HL-60 (cell line): Measurements from ENCODE around the gene FERMT3.

ENCODE experiments used
- DNase-seq, 2 experiments: peaks; one replicate each; pipeline ENCODE4 v3.0.0-alpha.2; 2010 to 2020; ENCODE audit warnings: low read depth in 1 of 2, low spot score in 1 of 2
- H3K27ac ChIP-seq: fragments of 250-450 bp; sonication (Bioruptor Pico); replicated peaks from 2 replicates; pipeline ENCODE4 v1.5.1; 2020; ENCODE audit warnings: mild to moderate bottlenecking, moderate library complexity
- H3K27me3 ChIP-seq: fragments of 250-450 bp; sonication (Bioruptor Pico); 2 replicates; pipeline ENCODE4 v1.5.1; 2021; ENCODE audit warnings: mild to moderate bottlenecking, moderate library complexity; ENCODE audit not compliant: insufficient read depth, poor library complexity, severe bottlenecking
- H3K4me3 ChIP-seq: replicated peaks from 2 replicates; pipeline ENCODE4 v1.5.1; 2011; ENCODE audit warnings: mild to moderate bottlenecking, control low read depth, low read length; ENCODE audit not compliant: insufficient read depth
- GABPA ChIP-seq: IDR thresholded peaks from 2 replicates; pipeline ENCODE4 v1.6.1; 2012; ENCODE audit warnings: low read depth
- POLR2AphosphoS5 ChIP-seq: IDR thresholded peaks from 2 replicates; pipeline ENCODE4 v1.6.1; 2012; ENCODE audit warnings: low read depth
- SPI1 ChIP-seq: IDR thresholded peaks from 2 replicates; pipeline ENCODE4 v1.6.1; 2012; ENCODE audit warnings: low read depth, mild to moderate bottlenecking, borderline replicate concordance
- TF ChIP-seq, protein P1 (sequence below): IDR thresholded peaks from one replicate; pipeline ENCODE4 v1.5.1; 2011; ENCODE audit warnings: low read length, control low read depth, inconsistent platforms; ENCODE audit not compliant: insufficient read depth
- TF ChIP-seq, protein P2 (sequence below): IDR thresholded peaks from 2 replicates; pipeline ENCODE4 v1.6.1; 2012; ENCODE audit warnings: low read depth; ENCODE audit not compliant: insufficient replicate concordance

FERMT3 gene

GRCh38 chr11:64219354-64219684 is 12.8 kb downstream of the FERMT3 start:
- H3K27me3 ChIP-seq = no peaks in the 10 kb centered on the region
- DNase-seq = no peak
- no peak overlapping the region for H3K27ac ChIP-seq
- no peak overlapping the region for H3K4me3 ChIP-seq
- no peak for TF ChIP-seq POLR2AphosphoS5
- TF ChIP-seq SPI1 = no peak
- TF ChIP-seq, protein P1, sequence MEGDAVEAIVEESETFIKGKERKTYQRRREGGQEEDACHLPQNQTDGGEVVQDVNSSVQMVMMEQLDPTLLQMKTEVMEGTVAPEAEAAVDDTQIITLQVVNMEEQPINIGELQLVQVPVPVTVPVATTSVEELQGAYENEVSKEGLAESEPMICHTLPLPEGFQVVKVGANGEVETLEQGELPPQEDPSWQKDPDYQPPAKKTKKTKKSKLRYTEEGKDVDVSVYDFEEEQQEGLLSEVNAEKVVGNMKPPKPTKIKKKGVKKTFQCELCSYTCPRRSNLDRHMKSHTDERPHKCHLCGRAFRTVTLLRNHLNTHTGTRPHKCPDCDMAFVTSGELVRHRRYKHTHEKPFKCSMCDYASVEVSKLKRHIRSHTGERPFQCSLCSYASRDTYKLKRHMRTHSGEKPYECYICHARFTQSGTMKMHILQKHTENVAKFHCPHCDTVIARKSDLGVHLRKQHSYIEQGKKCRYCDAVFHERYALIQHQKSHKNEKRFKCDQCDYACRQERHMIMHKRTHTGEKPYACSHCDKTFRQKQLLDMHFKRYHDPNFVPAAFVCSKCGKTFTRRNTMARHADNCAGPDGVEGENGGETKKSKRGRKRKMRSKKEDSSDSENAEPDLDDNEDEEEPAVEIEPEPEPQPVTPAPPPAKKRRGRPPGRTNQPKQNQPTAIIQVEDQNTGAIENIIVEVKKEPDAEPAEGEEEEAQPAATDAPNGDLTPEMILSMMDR = no peak
- TF ChIP-seq, protein P2, sequence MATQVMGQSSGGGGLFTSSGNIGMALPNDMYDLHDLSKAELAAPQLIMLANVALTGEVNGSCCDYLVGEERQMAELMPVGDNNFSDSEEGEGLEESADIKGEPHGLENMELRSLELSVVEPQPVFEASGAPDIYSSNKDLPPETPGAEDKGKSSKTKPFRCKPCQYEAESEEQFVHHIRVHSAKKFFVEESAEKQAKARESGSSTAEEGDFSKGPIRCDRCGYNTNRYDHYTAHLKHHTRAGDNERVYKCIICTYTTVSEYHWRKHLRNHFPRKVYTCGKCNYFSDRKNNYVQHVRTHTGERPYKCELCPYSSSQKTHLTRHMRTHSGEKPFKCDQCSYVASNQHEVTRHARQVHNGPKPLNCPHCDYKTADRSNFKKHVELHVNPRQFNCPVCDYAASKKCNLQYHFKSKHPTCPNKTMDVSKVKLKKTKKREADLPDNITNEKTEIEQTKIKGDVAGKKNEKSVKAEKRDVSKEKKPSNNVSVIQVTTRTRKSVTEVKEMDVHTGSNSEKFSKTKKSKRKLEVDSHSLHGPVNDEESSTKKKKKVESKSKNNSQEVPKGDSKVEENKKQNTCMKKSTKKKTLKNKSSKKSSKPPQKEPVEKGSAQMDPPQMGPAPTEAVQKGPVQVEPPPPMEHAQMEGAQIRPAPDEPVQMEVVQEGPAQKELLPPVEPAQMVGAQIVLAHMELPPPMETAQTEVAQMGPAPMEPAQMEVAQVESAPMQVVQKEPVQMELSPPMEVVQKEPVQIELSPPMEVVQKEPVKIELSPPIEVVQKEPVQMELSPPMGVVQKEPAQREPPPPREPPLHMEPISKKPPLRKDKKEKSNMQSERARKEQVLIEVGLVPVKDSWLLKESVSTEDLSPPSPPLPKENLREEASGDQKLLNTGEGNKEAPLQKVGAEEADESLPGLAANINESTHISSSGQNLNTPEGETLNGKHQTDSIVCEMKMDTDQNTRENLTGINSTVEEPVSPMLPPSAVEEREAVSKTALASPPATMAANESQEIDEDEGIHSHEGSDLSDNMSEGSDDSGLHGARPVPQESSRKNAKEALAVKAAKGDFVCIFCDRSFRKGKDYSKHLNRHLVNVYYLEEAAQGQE = no peak
- TF ChIP-seq GABPA = no peak

DNA sequence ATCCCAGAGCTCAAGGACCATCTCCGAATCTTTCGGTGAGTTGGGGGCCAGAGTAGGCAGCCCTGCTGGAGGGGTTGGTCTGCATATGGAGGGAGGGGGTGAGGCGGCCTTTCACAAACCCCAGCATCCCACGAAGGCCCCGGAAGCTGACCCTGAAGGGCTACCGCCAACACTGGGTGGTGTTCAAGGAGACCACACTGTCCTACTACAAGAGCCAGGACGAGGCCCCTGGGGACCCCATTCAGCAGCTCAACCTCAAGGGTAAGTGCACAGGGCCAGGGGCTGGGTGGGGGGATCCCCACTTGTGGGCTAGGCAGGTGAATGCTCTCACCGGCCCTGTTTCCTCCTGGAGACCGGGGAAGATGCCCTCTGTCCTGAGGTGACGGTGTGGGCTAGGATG is 13.2 kb downstream of the FERMT3 start:
- no peaks in the 10 kb centered on the region for H3K27me3 ChIP-seq
- TF ChIP-seq GABPA (no peak), POLR2AphosphoS5 (no peak), SPI1 (no peak)
- TF ChIP-seq, protein P2 = no peak
- TF ChIP-seq, protein P1 = no peak
- no peak overlapping the region for H3K4me3 ChIP-seq
- DNase-seq = no peak
- H3K27ac ChIP-seq = no peak overlapping the region

GRCh38 chr11:64220271-64220670 is 13.8 kb downstream of the FERMT3 start:
- no peak overlapping the region for H3K4me3 ChIP-seq
- H3K27me3 ChIP-seq = no peaks in the 10 kb centered on the region
- no peak overlapping the region for H3K27ac ChIP-seq
- TF ChIP-seq POLR2AphosphoS5 (no peak), SPI1 (no peak), GABPA (no peak)
- TF ChIP-seq, protein P1 = no peak
- TF ChIP-seq, protein P2 = no peak
- DNase-seq = no peak
